HepG2 (cell line): ENCODE measurements around the gene SPATA25. TPM values are rescaled to one million over a fixed set of nuclear protein-coding genes. Genes with fewer than 3 reads are reported as not detected.

Experiments
- ARID2 ChIP-seq: sonication (generic); formaldehyde crosslinking; IDR thresholded peaks from 2 replicates; pipeline ENCODE4 v1.8.1; 2022; ENCODE audit warnings: mild to moderate bottlenecking, missing genetic modification reagents, borderline replicate concordance
- HIVEP1 ChIP-seq: sonication (generic); formaldehyde crosslinking; IDR thresholded peaks from 2 replicates; pipeline ENCODE4 v1.4.0; 2020; ENCODE audit warnings: mild to moderate bottlenecking, missing genetic modification reagents
- IRF2 ChIP-seq: IDR thresholded peaks from 2 replicates; pipeline ENCODE4 v1.6.1; 2018; ENCODE audit warnings: missing genetic modification reagents, missing compliant biosample characterization
- LCORL ChIP-seq, 2 experiments: fragments of 450-650 bp in 1 of 2; sonication (generic) in 1 of 2; formaldehyde crosslinking in 1 of 2; IDR thresholded peaks; 2 replicates each; pipeline versions ENCODE4 v1.5.0 to v1.6.1; 2017 to 2020; ENCODE audit warnings: antibody characterized with exemption in 1 of 2, missing genetic modification reagents in 1 of 2
- MAFG ChIP-seq: sonication (generic); formaldehyde crosslinking; IDR thresholded peaks from 2 replicates; pipeline ENCODE4 v1.5.1; 2020; ENCODE audit warnings: mild to moderate bottlenecking, missing genetic modification reagents
- MTF1 ChIP-seq: sonication (generic); formaldehyde crosslinking; IDR thresholded peaks from 2 replicates; pipeline ENCODE4 v1.5.0; 2020; ENCODE audit warnings: missing genetic modification reagents
- NFYC ChIP-seq: IDR thresholded peaks from 2 replicates; pipeline ENCODE4 v1.6.1; 2016; ENCODE audit warnings: missing genetic modification reagents, missing compliant biosample characterization
- SOX5 ChIP-seq: IDR thresholded peaks from 2 replicates; pipeline ENCODE4 v1.6.1; 2016; ENCODE audit warnings: borderline replicate concordance
- TBL1XR1 ChIP-seq: fragments of 150-350 bp; IDR thresholded peaks from 2 replicates; pipeline ENCODE4 v1.6.1; 2014; ENCODE audit warnings: borderline replicate concordance, low read length; ENCODE audit not compliant: partially characterized antibody
- TEAD2 ChIP-seq: sonication (generic); formaldehyde crosslinking; IDR thresholded peaks from 2 replicates; pipeline ENCODE4 v1.9.0; 2021; ENCODE audit warnings: missing genetic modification reagents
- WIZ ChIP-seq: sonication (generic); formaldehyde crosslinking; IDR thresholded peaks from 2 replicates; pipeline ENCODE4 v1.5.1; 2020; ENCODE audit warnings: mild to moderate bottlenecking, missing genetic modification reagents
- XRCC5 ChIP-seq: fragments of 200-400 bp; formaldehyde crosslinking; optimal IDR thresholded peaks from 2 replicates; pipeline ENCODE3; 2017; ENCODE audit warnings: mild to moderate bottlenecking, low read length
- ZNF160 ChIP-seq: sonication (generic); formaldehyde crosslinking; IDR thresholded peaks from 2 replicates; pipeline ENCODE4 v1.8.0; 2022; ENCODE audit warnings: mild to moderate bottlenecking, inconsistent platforms, missing genetic modification reagents
- ZNF17 ChIP-seq: sonication (generic); formaldehyde crosslinking; IDR thresholded peaks from 2 replicates; pipeline ENCODE4 v1.5.0; 2020; ENCODE audit warnings: mild to moderate bottlenecking, missing genetic modification reagents
- polyA plus RNA-seq, 8 experiments: library from polyadenylated mRNA; depleted of rRNA in 3 of 8; stranded (reverse) in 7 of 8; unstranded in 1 of 8; fragments of >200 nt; fragmentation: Illumina TruSeq in 4 of 8; extraction: Trizol in 4 of 8; gene quantifications; 2 replicates each; pipeline versions ENCODE4 v1.2.1 to v1.2.3, GENCODE V29; 2011 to 2016; ENCODE audit warnings: low read depth in 4 of 8, missing spikeins in 1 of 8, mixed read lengths in 1 of 8; ENCODE audit not compliant: insufficient read depth in 1 of 8
- total RNA-seq, 5 experiments: library from RNA; depleted of rRNA; stranded (reverse); fragments of >200 nt; fragmentation: Illumina TruSeq; extraction: Trizol; gene quantifications; 2 replicates each; pipeline ENCODE4 v1.2.3, GENCODE V29; 2016; ENCODE audit warnings: low read depth in 1 of 5
- TF ChIP-seq, protein P1 (sequence below): sonication (generic); formaldehyde crosslinking; IDR thresholded peaks from 2 replicates; pipeline ENCODE4 v1.4.0; 2020; ENCODE audit warnings: missing genetic modification reagents
- TF ChIP-seq, protein P2 (sequence below): IDR thresholded peaks from 2 replicates; pipeline ENCODE4 v1.6.1; 2016; ENCODE audit warnings: mild to moderate bottlenecking
- TF ChIP-seq, protein P3 (sequence below): sonication (generic); formaldehyde crosslinking; IDR thresholded peaks from 2 replicates; pipeline ENCODE4 v1.9.0; 2021; ENCODE audit warnings: missing genetic modification reagents, borderline replicate concordance

The SPATA25 gene
- total and polyA plus RNA-seq, 2 of the 13 experiments (the other 11 are each of a cell fraction or from before 2014, with no cell fraction given), result 4.8 to 7.6 TPM

DNA sequence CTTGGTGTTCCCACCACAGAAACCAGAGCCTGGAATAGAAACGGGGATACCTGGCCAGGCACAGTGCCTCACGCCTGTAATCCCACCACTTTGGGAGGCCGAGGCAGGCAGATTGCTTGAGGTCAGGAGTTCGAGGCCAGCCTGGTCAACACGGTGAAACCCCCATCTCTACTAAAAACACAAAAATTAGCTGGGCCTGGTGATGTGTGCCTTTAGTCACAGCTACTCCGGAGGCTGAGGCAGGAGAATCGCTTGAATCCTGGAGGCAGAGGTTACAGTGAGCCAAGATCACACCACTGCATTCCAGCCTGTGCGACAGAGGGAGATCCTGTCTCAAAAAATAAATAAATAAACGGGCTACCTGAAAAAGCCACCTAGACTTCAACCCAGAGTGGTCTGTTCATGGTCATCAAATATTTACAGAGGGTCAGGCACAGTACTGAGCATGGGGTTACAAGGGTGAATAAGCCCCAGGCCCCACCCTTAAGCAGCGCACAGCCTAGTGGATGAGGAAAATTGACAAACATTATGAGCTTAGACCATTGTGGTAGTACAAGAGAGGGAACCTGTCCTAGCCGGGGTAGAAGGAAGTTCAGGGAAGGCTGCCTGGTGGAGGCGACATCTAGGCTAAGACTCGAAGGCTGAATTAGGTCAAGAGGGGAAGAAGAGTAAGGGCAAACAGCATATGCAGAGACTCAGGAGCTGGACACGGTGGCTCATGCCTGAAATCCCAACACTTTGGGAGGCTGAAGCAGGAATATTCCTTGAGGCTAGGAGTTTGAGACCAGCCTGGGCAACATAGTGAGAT is 39.9 kb upstream of the SPATA25 start (continued):
- TF ChIP-seq TEAD2 (CRISPR knock-in tag), result no peak
- peak; percentile 66; the same call in 1 of the 2 replicates for TF ChIP-seq ZNF160 (CRISPR knock-in tag)
- TF ChIP-seq ZNF17 (CRISPR knock-in tag), result no peak
- TF ChIP-seq, protein P1, sequence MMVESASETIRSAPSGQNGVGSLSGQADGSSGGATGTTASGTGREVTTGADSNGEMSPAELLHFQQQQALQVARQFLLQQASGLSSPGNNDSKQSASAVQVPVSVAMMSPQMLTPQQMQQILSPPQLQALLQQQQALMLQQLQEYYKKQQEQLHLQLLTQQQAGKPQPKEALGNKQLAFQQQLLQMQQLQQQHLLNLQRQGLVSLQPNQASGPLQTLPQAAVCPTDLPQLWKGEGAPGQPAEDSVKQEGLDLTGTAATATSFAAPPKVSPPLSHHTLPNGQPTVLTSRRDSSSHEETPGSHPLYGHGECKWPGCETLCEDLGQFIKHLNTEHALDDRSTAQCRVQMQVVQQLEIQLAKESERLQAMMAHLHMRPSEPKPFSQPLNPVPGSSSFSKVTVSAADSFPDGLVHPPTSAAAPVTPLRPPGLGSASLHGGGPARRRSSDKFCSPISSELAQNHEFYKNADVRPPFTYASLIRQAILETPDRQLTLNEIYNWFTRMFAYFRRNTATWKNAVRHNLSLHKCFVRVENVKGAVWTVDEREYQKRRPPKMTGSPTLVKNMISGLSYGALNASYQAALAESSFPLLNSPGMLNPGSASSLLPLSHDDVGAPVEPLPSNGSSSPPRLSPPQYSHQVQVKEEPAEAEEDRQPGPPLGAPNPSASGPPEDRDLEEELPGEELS (CRISPR knock-in tag), result peak; percentile 98
- peak; percentile 28 for TF ChIP-seq XRCC5
- 0 out of 2 replicates have a peak, but pooled peaks have one; percentile 36 for TF ChIP-seq WIZ (CRISPR knock-in tag)
- TF ChIP-seq NFYC, result peak; percentile 20; the same call in 1 of the 2 replicates
- TF ChIP-seq TBL1XR1, result peak; percentile 96
- TF ChIP-seq, protein P2, sequence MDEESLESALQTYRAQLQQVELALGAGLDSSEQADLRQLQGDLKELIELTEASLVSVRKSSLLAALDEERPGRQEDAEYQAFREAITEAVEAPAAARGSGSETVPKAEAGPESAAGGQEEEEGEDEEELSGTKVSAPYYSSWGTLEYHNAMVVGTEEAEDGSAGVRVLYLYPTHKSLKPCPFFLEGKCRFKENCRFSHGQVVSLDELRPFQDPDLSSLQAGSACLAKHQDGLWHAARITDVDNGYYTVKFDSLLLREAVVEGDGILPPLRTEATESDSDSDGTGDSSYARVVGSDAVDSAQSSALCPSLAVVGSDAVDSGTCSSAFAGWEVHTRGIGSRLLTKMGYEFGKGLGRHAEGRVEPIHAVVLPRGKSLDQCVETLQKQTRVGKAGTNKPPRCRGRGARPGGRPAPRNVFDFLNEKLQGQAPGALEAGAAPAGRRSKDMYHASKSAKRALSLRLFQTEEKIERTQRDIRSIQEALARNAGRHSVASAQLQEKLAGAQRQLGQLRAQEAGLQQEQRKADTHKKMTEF (CRISPR knock-in tag), result peak; percentile 97
- no peak for TF ChIP-seq MAFG (CRISPR knock-in tag)
- TF ChIP-seq, protein P3, sequence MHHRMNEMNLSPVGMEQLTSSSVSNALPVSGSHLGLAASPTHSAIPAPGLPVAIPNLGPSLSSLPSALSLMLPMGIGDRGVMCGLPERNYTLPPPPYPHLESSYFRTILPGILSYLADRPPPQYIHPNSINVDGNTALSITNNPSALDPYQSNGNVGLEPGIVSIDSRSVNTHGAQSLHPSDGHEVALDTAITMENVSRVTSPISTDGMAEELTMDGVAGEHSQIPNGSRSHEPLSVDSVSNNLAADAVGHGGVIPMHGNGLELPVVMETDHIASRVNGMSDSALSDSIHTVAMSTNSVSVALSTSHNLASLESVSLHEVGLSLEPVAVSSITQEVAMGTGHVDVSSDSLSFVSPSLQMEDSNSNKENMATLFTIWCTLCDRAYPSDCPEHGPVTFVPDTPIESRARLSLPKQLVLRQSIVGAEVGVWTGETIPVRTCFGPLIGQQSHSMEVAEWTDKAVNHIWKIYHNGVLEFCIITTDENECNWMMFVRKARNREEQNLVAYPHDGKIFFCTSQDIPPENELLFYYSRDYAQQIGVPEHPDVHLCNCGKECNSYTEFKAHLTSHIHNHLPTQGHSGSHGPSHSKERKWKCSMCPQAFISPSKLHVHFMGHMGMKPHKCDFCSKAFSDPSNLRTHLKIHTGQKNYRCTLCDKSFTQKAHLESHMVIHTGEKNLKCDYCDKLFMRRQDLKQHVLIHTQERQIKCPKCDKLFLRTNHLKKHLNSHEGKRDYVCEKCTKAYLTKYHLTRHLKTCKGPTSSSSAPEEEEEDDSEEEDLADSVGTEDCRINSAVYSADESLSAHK (CRISPR knock-in tag), result no peak
- no peak for TF ChIP-seq ARID2 (CRISPR knock-in tag)
- peak; percentile 89 for TF ChIP-seq SOX5 (CRISPR knock-in tag)
- TF ChIP-seq HIVEP1, result peak; percentile 89
- TF ChIP-seq IRF2 (CRISPR knock-in tag), result peak; percentile 90; the same call in 1 of the 2 replicates
- TF ChIP-seq MTF1, result no peak
- TF ChIP-seq LCORL (IDR thresholded peaks at IDR 0.05), result no peak
- peak; percentile 88 for TF ChIP-seq LCORL (CRISPR knock-in tag; IDR thresholded peaks at IDR 0.05)
